Spinal cord (tissue), 10 donors: Measurements from ENCODE around the gene ARHGEF17. TPM values are rescaled to one million over a fixed set of nuclear protein-coding genes. Genes with fewer than 3 reads are reported as not detected.
A peak's percentile ranks its signal among the peaks of the same experiment; 100 is the strongest.

Source experiments
- DNase-seq, 6 donors: peaks; one replicate each; pipeline versions ENCODE4 v3.0.0 to v3.0.0-alpha.2; 2013 to 2015; ENCODE audit warnings: low spot score in 6 of 6, low read depth in 4 of 6
- H3K27ac ChIP-seq: one replicate; pipeline ENCODE4 v1.5.1; 2013; ENCODE audit warnings: low read depth, low read length, control low read depth
- H3K27me3 ChIP-seq: one replicate; pipeline ENCODE4 v1.6.1; 2013; ENCODE audit warnings: low read length; ENCODE audit not compliant: control insufficient read depth, insufficient read depth
- H3K36me3 ChIP-seq: one replicate; pipeline ENCODE4 v1.6.1; 2013; ENCODE audit warnings: low read length; ENCODE audit not compliant: control insufficient read depth, insufficient read depth
- H3K4me1 ChIP-seq: one replicate; pipeline ENCODE4 v1.6.1; 2013; ENCODE audit warnings: low read length; ENCODE audit not compliant: control insufficient read depth, insufficient read depth
- H3K4me3 ChIP-seq: one replicate; pipeline ENCODE4 v1.5.1; 2013; ENCODE audit warnings: low read depth, low read length, control low read depth
- H3K9me3 ChIP-seq: one replicate; pipeline ENCODE4 v1.6.1; 2013; ENCODE audit warnings: low read length; ENCODE audit not compliant: control insufficient read depth, insufficient read depth
- WGBS: methylation state at CpG from one replicate; pipeline ENCODE4 v1.1.5; 2013; ENCODE audit warnings: missing lambda C conversion rate; ENCODE audit not compliant: insufficient coverage; 5-methylcytosine and 5-hydroxymethylcytosine counted together
- polyA plus RNA-seq, 2 donors: library from polyadenylated mRNA; unstranded; fragments of 120-200 nt; gene quantifications; one replicate each; pipeline ENCODE4 v1.2.1, GENCODE V29; 2013; ENCODE audit not compliant: insufficient read length in 2 of 2
- total RNA-seq, 2 donors: library from RNA; depleted of rRNA in 1 of 2; stranded (reverse); fragments of 120-200 nt in 1 of 2; fragments of >200 nt in 1 of 2; gene quantifications; one replicate each; pipeline versions ENCODE4 v1.2.3 to v1.2.4, GENCODE V29; 2013 to 2014
- donor health status: healthy.

The ARHGEF17 gene
- total and polyA plus RNA-seq, 4 donors = 37.3 to 105 (median 67.5) TPM

DNA sequence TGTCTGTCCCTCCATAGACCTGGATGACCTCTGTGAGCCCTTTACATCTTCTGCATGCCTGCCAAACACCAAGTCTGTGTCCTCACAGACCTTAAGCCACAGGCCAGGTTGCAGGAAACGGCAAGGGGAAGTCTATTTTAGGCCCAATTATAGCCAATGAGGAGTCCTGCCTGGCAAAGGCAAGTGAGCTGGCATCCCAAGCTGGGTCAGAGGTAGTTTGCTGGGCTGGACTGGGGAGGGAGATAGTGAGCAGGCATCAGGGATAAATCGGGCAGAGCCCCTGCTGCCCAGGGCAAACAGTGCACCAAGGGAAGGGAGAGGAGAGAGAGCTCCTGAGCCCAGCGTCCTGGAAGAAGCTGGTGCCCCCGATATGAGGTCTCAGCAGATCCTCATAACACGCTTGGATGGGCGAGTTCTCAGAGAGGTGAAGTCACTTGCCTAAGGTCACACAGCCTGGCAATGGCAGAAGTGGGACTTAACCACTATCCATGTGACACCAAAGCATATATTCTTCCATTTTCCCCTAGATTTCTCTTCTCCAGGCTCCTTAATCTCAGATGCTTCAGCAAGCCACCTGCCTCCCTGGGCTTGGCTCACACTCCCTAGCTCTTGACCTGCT is 64.4 kb downstream of the ARHGEF17 start:
- Histone ChIP-seq H3K4me1 (peaks cover 20% of the 10 kb centered on the region), H3K27me3 (no peaks in the 10 kb centered on the region), H3K4me3 (no peak overlapping the region), H3K9me3 (no peaks in the 10 kb centered on the region), H3K36me3 (peaks cover 20% of the 10 kb centered on the region), H3K27ac (no peak overlapping the region)
- DNase-seq = no peak
- 61% methylated on average over 6 of the region's 6 CpGs for WGBS

DNA sequence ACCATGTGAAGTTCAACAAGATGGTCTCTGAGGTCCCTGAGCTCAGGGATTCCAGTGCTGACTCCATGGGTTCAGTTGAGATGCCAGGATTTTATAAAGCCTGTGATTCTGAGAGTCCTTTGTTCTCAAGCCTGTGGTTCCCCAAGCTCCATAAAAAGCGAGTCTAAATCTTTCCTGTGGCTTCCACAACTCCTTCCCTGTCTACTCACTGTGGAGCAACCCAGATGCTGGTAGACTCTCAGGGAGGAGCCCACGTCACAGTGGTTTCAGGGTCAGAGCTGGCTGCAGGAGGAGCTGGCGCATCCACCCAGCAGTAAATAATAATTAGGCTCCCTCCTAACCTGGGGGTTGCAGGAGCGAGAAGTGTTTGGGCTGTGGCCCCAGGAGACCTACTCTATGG is 66.1 kb downstream of the ARHGEF17 start:
- Histone ChIP-seq H3K27ac (peak overlapping the region; percentile 48), H3K4me1 (peaks cover 30% of the 10 kb centered on the region), H3K9me3 (no peaks in the 10 kb centered on the region), H3K27me3 (no peaks in the 10 kb centered on the region), H3K36me3 (peaks cover 8% of the 10 kb centered on the region), H3K4me3 (no peak overlapping the region)
- DNase-seq = peak in 1 of 6 donors; percentile 34
- WGBS = 67% methylated on average over 2 of the region's 4 CpGs

DNA sequence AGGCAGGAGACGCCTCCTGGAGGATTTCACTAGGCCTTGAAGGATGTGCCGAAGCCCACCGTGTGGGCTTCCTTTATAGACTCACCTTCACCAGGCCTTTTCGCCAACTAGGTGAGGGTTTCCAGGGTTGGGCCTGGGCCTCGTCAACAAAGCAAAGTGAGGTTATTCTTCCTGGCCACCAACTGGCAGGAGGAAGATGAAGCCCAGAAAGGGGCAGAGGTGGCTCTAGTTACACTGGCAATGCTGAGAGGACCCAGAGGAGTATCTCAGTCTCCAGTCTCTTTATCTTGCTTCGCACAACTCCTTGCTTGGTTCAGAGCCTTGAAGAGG is 67.7 kb downstream of the ARHGEF17 start:
- H3K9me3 ChIP-seq = no peaks in the 10 kb centered on the region
- no peak for DNase-seq
- H3K27me3 ChIP-seq = no peaks in the 10 kb centered on the region
- WGBS = 52% methylated on average over 3 of the region's 6 CpGs
- peaks cover 46% of the 10 kb centered on the region for H3K4me1 ChIP-seq
- H3K36me3 ChIP-seq = peaks cover 11% of the 10 kb centered on the region
- H3K4me3 ChIP-seq = no peak overlapping the region
- peak overlapping the region; percentile 79 for H3K27ac ChIP-seq

DNA sequence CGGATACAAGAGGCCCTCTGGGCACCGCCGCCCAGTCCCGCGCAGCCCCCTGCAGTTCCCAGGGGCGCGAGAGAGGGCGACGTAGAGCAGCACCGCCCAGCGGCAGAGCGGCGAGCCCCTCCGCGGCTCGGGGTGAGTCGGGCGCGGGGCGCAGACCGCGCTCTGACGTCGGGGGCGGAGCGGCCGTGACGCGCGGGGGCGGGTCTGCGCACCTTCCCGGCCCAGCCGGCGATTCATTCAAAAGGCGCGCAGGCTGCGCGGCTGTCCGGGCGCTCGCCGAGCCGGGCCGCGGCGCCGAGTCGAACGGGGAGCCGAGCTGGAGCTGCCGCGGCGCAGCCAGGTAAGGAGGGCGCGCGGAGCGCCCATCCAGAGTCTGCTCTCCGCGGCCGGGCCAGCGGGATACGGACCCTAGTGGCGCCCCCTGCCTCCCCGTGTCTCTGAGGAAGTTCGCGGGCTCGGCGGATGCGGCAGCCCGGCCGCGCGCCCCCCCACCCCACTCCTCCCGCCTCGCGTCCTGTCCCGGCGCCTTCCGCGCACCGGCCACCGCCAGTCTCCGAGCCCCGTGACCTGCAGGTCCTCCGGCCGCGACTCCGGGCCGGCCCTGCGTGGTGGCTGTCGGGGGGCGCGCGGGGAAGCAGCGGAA is 68.2 kb downstream of the ARHGEF17 start, which contains the start of gene RELT:
RELT (plus strand) TSS at position 240 of the 643 bp plus-strand sequence. CDS start 12,738 bp downstream, outside the sequence.
- peak within 1 kb of the TSS; percentile 79 for H3K27ac ChIP-seq
- H3K36me3 ChIP-seq = peaks cover 13% of the 10 kb centered on the region
- DNase-seq = peak; percentile 66 to 96 (median 79)
- no peaks in the 10 kb centered on the region for H3K27me3 ChIP-seq
- H3K4me3 ChIP-seq = peak within 1 kb of the TSS; percentile 53
- H3K9me3 ChIP-seq = no peaks in the 10 kb centered on the region
- under 1% methylated on average over 96 of the region's 96 CpGs for WGBS
- H3K4me1 ChIP-seq = peaks cover 46% of the 10 kb centered on the region

DNA sequence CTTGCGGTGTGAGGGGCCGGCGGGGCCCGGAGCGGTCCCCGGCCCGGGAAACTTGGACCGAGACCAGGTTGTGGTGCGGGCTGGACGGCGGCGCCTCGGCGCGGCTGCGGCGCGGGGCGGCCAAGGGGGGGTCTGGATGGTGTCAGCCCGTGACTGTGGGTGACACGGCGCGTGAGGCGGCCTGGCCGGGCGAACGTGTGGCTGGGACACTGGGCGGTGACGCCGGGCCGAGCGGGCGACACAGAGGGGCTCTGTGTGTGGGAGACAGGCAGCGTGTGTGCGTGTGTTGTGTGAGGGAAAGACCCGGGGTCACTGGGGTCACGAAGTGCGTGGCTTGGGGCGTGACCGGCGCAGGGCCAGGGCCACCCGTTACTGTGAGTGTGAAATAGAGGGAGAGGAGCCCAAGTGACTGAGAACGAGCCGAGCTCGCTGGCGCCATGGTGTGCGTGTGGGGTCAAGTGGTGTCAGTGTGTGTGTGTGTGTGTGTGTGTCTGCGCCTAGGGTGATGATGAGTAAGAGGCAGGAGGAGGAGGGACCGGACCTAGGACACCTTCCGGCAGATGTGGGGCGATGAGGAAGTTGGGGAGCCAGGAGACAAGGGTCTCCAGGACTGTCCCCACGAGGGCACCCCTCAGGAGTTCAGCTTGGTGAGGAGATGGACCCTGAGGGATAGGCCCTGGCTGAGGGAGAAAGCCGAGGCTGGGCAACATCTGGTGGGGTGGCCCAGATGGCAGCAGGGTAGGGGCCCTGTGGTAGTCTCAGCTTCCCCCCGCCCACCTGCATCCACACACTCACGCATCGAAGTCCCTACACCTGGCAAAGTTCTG is 68.9 kb downstream of the ARHGEF17 start:
- Histone ChIP-seq H3K27ac (peak overlapping the region; percentile 57), H3K4me3 (peak overlapping the region; percentile 53), H3K27me3 (no peaks in the 10 kb centered on the region), H3K9me3 (no peaks in the 10 kb centered on the region), H3K36me3 (peaks cover 21% of the 10 kb centered on the region), H3K4me1 (peaks cover 46% of the 10 kb centered on the region)
- 4% methylated on average over 53 of the region's 56 CpGs for WGBS
- DNase-seq = peak in 2 of 6 donors; percentile 50 to 64

DNA sequence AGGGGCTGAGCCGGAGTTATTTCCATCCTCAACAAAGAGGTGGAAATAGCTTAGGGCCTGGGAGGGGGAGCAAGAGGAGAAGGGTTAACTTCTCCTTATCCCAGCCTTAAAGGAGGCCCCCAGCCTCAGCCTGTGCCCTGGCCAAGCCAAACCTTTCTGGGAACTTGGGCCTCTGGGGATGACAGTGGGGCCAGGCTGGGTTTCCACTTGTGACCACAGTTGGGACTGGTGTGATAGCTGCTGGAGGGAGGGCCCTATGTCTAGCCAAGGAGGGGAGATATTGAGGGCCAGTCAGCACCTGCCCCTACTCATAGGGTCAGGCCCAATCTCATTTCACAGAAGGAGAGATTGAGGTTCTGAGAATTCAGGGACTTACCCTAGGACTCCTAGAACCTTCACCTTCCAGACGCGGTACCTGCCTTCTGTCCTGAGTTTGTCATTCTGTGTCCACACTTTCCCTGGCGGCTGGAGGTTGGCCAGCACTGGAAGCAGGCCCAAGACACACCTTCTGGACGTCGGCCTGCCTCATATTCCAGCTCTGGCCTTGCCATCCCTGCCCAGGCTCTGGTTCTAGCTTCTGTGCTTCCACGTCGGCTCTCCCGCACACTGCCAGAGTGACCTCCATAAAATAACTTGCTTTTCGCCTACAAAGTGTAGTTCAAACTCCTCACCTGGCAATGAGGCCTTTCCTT is 71.3 kb downstream of the ARHGEF17 start:
- 87% methylated on average over 9 of the region's 10 CpGs for WGBS
- Histone ChIP-seq H3K4me3 (no peak overlapping the region), H3K4me1 (peaks cover 59% of the 10 kb centered on the region)

DNA sequence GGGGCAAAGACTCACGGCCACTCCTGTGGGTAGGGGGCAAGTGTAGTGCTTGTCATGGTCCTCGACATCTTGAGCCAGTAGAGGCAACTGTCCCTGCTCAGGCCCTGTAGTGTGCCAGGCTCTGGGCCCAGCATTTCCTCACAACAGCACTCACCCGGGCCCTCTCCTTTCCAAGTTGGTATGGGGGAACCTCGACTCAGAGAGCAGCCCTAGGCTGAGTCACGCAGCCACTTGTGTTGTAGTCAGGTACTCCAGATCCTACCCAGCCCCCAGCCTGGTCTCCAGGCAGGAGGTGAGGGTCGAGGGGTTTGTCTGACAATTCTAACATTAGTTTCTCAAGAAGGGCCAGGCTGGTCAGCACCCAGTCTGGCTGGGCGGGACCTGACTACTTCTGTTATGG is 72.3 kb downstream of the ARHGEF17 start:
- no peaks in the 10 kb centered on the region for H3K27me3 ChIP-seq
- H3K4me1 ChIP-seq = peaks cover 68% of the 10 kb centered on the region
- WGBS = 94% methylated on average over 7 of the region's 7 CpGs
- no peaks in the 10 kb centered on the region for H3K9me3 ChIP-seq
- H3K36me3 ChIP-seq = peaks cover 26% of the 10 kb centered on the region
- H3K4me3 ChIP-seq = no peak overlapping the region
- DNase-seq = no peak
- no peak overlapping the region for H3K27ac ChIP-seq

More for the DNA sequence above, 71.3 kb downstream of the ARHGEF17 start:
- peaks cover 24% of the 10 kb centered on the region for H3K36me3 ChIP-seq
- DNase-seq = no peak
- no peak overlapping the region for H3K27ac ChIP-seq
- no peaks in the 10 kb centered on the region for H3K9me3 ChIP-seq
- H3K27me3 ChIP-seq = no peaks in the 10 kb centered on the region

DNA sequence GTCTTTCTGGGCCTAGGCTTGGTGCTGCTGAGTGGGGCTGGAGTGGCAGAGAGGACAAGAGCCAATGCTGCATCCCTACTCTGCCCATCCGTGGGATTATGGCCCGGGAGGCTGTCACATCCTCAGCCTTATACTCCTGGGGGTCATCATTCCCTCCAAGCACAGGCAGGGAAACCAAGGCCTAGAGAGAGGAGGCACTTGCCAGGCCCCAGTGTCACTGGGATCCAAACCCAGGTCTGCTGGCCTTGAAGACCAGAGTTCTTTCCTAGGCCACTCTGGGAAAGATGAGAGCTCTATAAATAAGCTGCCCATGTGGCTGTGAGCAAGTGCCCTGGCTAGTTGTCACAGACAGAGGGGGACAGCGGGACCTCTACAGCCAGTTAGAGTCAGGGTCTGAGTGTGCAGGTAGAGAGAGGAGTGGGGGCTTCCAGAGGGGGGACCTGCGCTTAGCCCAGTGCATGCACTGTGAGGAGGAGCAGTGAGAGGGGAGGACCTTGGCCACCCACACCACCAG is 72.9 kb downstream of the ARHGEF17 start:
- H3K27me3 ChIP-seq = no peaks in the 10 kb centered on the region
- no peak overlapping the region for H3K27ac ChIP-seq
- no peaks in the 10 kb centered on the region for H3K9me3 ChIP-seq
- no peak for DNase-seq
- no peak overlapping the region for H3K4me3 ChIP-seq
- H3K36me3 ChIP-seq = peaks cover 26% of the 10 kb centered on the region
- H3K4me1 ChIP-seq = peaks cover 68% of the 10 kb centered on the region
- WGBS = 89% methylated on average over 3 of the region's 4 CpGs

DNA sequence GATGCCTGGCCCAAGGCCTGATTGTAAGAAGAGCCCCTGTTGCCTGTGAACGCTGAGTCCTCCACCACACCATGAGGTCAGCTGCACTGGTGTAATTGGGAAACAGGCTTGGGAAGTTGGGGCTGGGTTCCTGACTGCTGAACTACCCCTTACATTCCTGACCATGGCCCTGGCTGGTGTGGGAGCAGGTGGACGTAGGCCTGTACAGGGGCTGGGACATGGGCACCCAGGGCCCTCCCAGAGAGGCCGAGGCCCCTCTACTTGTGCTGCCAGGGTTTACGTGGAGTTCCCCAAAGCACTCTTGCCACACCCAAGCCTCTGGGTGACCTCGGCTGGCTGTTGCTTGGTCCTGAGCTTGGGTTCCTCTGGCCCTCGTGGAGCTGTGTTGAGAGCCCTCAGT is 73.5 kb downstream of the ARHGEF17 start:
- WGBS = 86% methylated on average over 6 of the region's 6 CpGs
- H3K4me1 ChIP-seq = peaks cover 73% of the 10 kb centered on the region
- H3K36me3 ChIP-seq = peaks cover 26% of the 10 kb centered on the region
- no peak overlapping the region for H3K4me3 ChIP-seq
- H3K27me3 ChIP-seq = no peaks in the 10 kb centered on the region
- H3K9me3 ChIP-seq = no peaks in the 10 kb centered on the region
- no peak for DNase-seq
- no peak overlapping the region for H3K27ac ChIP-seq
